ACC112 (cell line): ENCODE measurements around the gene COMMD4.
"Not testable (repeated sequence)": the region's sequence is repeated elsewhere in the genome, so short reads cannot be mapped to it uniquely, and the experiment has no call there.

ENCODE experiments used
- H2AFZ ChIP-seq: fragments of 200-600 bp; sonication (generic); one replicate; pipeline ENCODE4 v1.6.0; 2017; ENCODE audit warnings: antibody characterized with exemption, low read length; ENCODE audit not compliant: unreplicated experiment
- H3K27ac ChIP-seq: fragments of 200-600 bp; sonication (generic); 2 replicates; pipeline ENCODE4 v1.5.1; 2014; ENCODE audit warnings: low read depth, mild to moderate bottlenecking, antibody characterized with exemption, low read length, moderate library complexity
- H3K27me3 ChIP-seq: fragments of 200-600 bp; sonication (generic); 2 replicates; pipeline ENCODE4 v1.6.1; 2014; ENCODE audit warnings: mild to moderate bottlenecking, antibody characterized with exemption, low read length, moderate library complexity, mixed read lengths; ENCODE audit not compliant: insufficient read depth
- H3K36me3 ChIP-seq: fragments of 200-600 bp; sonication (generic); 2 replicates; pipeline ENCODE4 v1.6.1; 2016; ENCODE audit warnings: mild to moderate bottlenecking, antibody characterized with exemption, low read length, moderate library complexity, mixed read lengths; ENCODE audit not compliant: insufficient read depth
- H3K4me1 ChIP-seq: fragments of 200-600 bp; sonication (generic); one replicate; pipeline ENCODE4 v1.6.1; 2016; ENCODE audit warnings: low read length, mixed read lengths; ENCODE audit not compliant: insufficient read depth, unreplicated experiment, control insufficient read depth
- H3K4me3 ChIP-seq: fragments of 200-600 bp; sonication (generic); 2 replicates; pipeline ENCODE4 v1.5.1; 2014; ENCODE audit warnings: mild to moderate bottlenecking, low read depth, low read length
- H3K79me2 ChIP-seq: fragments of 200-600 bp; sonication (generic); one replicate; pipeline ENCODE4 v1.6.0; 2016; ENCODE audit warnings: low read length; ENCODE audit not compliant: control insufficient read depth, unreplicated experiment, insufficient read depth

COMMD4 gene

DNA sequence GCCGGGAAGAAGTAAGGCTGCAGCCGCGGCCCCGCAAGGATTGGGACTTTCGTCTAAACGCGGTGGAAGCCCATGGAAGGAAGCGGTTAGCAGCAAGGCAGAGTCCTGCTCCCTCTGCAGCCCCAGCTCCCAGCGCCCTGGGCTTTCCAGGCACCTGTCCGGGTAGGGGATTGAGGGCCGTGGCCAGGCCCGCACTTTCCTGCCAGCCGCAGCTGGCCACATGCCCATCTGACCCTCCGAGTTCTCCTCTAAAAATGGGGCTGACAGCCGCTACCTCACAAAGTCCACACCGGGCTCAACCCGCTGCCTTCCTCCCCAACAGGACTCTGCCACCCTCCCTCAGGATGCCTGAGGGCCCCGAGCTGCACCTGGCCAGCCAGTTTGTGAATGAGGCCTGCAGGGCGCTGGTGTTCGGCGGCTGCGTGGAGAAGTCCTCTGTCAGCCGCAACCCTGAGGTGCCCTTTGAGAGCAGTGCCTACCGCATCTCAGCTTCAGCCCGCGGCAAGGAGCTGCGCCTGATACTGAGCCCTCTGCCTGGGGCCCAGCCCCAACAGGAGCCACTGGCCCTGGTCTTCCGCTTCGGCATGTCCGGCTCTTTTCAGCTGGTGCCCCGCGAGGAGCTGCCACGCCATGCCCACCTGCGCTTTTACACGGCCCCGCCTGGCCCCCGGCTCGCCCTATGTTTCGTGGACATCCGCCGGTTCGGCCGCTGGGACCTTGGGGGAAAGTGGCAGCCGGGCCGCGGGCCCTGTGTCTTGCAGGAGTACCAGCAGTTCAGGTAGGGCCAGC lies 12.9 kb downstream of the COMMD4 start:
- Histone ChIP-seq H3K79me2 (no peaks in the 10 kb centered on the region), H3K27me3 (no peaks in the 10 kb centered on the region), H3K4me1 (no peaks in the 10 kb centered on the region), H3K4me3 (peak overlapping the region; percentile 86), H3K36me3 (no peaks in the 10 kb centered on the region), H3K27ac (no peak overlapping the region), H2AFZ (peak overlapping the region; percentile 58)

DNA sequence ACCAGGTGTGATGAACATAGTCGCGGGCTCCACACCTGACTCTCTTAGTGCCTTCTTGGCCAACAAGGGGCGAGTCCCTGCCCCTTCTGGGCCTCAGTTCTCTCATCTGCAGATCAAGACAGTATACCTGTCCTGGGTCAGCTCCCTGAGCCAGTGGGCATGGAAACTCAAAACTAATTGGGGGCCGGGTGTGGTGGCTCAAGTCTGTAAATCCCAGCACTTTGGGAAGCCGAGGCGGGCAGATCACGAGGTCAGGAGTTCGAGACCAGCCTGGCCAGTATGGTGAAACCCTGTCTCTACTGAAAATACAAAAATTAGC lies 13.4 kb downstream of the COMMD4 start:
- not testable (repeated sequence) for H3K79me2 ChIP-seq, H3K36me3 ChIP-seq, H3K4me3 ChIP-seq, H2AFZ ChIP-seq, H3K27ac ChIP-seq, H3K27me3 ChIP-seq, H3K4me1 ChIP-seq

DNA sequence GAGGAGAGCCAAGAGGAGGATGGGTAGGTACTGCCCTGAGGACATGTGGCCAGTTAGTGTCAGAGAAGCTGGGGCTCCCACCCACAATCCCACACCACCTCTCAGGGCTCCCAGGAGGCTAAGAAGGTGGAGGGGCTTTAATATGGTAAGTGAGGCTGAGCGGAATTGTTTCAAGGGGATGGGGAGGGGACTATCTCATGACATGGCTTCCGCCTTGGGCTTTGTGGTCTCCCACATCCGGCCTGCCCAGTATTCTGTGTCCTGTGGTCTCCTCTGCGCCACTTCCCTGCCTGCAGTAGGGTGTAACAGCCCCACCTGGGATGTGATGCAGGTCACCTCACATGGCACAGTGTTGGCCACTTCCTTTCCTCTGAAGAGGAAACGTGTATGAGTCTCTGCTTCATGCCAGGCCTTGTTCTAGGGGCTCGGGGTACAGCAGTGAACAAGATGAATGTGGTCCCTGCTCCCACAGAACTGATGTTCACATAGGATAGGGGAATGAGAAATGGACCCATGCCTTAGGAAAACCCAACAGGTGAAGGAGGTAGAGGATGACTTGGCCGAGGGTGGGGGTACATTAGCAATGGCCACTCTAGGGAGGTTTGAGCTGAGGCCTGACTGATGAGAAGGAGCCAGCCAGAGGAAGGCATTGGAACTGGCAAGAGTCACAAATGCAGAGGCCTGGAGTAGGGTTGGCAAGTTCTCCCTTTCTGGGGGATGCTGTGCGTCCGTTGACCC lies 14.2 kb downstream of the COMMD4 start:
- H2AFZ ChIP-seq, result no peak overlapping the region
- no peaks in the 10 kb centered on the region for H3K27me3 ChIP-seq
- H3K27ac ChIP-seq, result no peak overlapping the region
- no peak overlapping the region for H3K4me3 ChIP-seq
- no peaks in the 10 kb centered on the region for H3K79me2 ChIP-seq
- H3K4me1 ChIP-seq, result no peaks in the 10 kb centered on the region
- H3K36me3 ChIP-seq, result no peaks in the 10 kb centered on the region

DNA sequence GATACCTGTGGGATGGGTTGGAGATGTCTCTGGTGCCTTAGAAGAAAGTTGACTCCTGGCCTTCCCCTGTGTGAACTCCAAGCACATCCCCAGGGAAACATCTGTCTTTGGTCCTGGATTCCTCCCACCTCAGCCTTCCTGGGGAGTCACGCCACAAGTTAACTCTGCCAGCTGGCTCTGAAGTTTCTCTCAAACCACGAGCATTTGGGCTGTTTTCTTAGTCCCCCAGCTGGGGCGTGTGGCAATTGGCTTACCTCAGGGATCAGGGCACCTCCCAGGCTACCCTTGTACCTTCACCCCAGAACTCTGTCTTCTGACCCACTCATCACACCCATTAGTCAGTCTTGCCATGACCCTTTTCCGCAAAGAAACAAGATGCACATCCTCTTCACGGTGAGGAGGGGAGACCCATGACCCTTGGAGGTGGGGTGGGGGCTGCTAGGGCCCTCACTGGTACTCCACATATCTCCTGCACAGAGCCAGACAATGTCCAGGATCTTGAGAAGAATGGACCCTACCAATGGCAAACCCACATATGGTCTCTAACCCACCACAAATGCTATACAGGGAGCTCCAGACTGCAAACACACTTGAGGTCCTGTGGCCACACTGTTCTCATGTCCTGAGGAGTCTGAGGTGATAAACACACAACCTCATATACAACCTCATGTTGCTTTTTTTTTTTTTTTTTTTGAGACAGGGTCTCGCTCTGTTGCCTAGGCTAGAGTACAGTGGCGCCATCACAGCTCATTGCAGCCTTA lies 14.9 kb downstream of the COMMD4 start:
- no peaks in the 10 kb centered on the region for H3K4me1 ChIP-seq
- no peaks in the 10 kb centered on the region for H3K36me3 ChIP-seq
- H3K27me3 ChIP-seq, result no peaks in the 10 kb centered on the region
- no peaks in the 10 kb centered on the region for H3K79me2 ChIP-seq
- no peak overlapping the region for H3K27ac ChIP-seq
- no peak overlapping the region for H3K4me3 ChIP-seq
- no peak overlapping the region for H2AFZ ChIP-seq

DNA sequence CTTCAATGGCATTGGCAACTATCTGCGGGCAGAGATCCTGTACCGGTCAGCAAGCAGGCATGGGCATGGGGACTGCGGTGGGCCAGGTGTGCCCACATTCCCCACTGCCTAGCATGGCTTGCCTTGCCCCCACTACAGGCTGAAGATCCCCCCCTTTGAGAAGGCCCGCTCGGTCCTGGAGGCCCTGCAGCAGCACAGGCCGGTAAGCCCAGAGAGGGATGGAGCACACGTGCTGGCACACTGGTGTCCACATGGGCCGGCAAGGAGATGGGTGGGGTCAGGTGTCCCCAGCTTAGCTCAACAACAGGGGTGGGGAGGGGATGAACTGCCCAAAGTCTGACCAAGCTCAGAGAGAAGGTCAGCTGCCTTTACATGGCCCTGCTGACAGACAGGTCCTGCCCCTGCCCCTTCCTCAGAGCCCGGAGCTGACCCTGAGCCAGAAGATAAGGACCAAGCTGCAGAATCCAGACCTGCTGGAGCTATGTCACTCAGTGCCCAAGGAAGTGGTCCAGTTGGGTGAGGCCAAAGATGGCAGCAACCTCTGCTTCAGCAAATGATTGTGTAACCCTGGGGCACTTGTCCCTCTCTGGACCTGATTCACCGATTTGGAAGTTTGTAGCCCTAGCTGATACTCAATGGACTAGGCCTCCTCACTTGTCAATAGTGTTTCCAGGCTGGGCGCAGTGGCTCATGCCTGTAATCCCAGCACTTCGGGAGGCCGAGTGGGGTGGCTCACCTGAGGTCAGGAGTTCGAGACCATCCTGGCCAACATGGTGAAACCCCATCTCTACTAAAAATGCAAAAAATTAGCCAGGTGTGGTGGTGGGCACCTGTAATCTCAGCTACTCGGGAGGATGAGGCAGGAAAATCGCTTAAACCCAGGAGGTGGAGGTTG lies 16.6 kb downstream of the COMMD4 start:
- Histone ChIP-seq H3K4me1 (no peaks in the 10 kb centered on the region), H2AFZ (no peak overlapping the region), H3K79me2 (no peaks in the 10 kb centered on the region), H3K27ac (no peak overlapping the region), H3K27me3 (no peaks in the 10 kb centered on the region), H3K4me3 (no peak overlapping the region), H3K36me3 (no peaks in the 10 kb centered on the region)

DNA sequence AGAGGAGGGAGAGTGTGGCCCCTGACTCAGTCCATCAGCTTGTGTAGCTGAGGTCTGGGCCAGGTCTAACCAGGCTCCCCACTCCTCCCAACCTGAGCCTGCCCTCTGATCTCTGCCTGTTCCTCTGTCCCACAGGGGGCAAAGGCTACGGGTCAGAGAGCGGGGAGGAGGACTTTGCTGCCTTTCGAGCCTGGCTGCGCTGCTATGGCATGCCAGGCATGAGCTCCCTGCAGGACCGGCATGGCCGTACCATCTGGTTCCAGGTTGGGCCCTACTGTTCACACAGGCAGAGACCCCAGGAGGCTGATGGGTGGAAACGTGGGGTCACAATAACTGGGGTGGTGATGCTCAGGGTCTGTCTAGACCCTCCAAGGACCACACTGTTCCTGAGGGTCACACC lies 17.7 kb downstream of the COMMD4 start:
- Histone ChIP-seq H3K4me3 (no peak overlapping the region), H3K27ac (no peak overlapping the region), H3K36me3 (peaks cover 3% of the 10 kb centered on the region; the same call in 1 of the 2 replicates), H3K27me3 (no peaks in the 10 kb centered on the region), H3K4me1 (no peaks in the 10 kb centered on the region), H3K79me2 (no peaks in the 10 kb centered on the region), H2AFZ (no peak overlapping the region)

DNA sequence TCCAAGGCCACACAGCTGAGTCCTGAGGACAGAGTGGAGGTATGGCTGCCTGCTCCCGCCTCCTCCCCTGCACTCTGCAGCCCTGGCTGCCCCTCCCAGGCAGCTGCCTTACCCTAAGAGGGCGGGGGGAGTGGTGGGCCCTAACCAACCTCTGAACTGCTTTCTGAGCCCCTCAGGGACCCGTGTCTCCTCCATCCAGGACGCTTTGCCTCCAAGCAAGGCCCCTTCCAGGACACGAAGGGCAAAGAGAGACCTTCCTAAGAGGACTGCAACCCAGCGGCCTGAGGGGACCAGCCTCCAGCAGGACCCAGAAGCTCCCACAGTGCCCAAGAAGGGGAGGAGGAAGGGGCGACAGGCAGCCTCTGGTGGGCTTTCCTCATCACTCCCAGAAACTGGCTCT lies 18.6 kb downstream of the COMMD4 start:
- H3K79me2 ChIP-seq, result no peaks in the 10 kb centered on the region
- H3K4me3 ChIP-seq, result no peak overlapping the region
- no peak overlapping the region for H2AFZ ChIP-seq
- no peak overlapping the region for H3K27ac ChIP-seq
- H3K27me3 ChIP-seq, result no peaks in the 10 kb centered on the region
- no peaks in the 10 kb centered on the region for H3K4me1 ChIP-seq
- H3K36me3 ChIP-seq, result peaks cover 3% of the 10 kb centered on the region; the same call in 1 of the 2 replicates

DNA sequence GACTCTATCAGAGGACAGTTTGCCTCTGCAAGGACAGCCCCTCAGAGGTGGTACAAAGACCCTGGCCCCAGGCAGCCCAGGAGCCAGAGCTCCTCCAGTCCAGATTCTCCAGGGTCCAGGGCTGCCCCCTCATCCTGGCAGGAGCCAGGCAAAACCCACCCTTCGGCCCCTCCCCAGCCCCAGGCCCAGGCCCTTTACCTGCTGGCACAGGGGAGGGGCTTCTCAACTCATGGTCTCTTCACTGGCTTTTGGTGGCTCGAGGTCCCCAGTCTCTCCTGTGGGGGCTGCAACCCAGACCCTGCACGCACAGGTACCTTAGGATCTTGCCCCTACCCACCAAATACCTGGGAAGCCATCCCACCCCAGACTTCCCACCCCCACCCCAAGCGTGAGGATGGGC lies 19.5 kb downstream of the COMMD4 start:
- no peaks in the 10 kb centered on the region for H3K4me1 ChIP-seq
- no peak overlapping the region for H3K27ac ChIP-seq
- H3K4me3 ChIP-seq, result no peak overlapping the region
- H2AFZ ChIP-seq, result no peak overlapping the region
- no peaks in the 10 kb centered on the region for H3K79me2 ChIP-seq
- H3K36me3 ChIP-seq, result peaks cover 3% of the 10 kb centered on the region; the same call in 1 of the 2 replicates
- no peaks in the 10 kb centered on the region for H3K27me3 ChIP-seq

DNA sequence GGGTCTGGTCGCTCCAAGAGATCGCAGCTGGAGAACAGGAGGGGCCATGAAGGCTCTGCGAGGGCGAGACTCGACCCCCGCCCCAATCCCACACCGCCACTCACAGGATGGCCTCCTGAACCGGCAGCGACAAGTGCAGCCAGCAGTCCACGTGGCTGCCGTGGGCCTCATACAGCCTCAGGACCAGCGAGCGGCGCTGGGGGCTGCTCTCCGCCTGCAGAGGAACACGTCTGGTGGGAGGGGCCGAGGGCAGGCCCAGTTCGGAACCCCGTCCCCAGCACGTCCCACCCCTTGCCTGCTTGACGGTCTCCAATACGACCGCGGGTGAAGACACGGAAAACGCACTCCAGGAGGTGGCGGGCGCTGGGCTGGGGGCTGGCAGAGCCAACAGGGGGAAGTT lies 20.1 kb downstream of the COMMD4 start:
- Histone ChIP-seq H3K4me1 (no peaks in the 10 kb centered on the region), H2AFZ (no peak overlapping the region), H3K36me3 (peaks cover 3% of the 10 kb centered on the region; the same call in 1 of the 2 replicates), H3K4me3 (no peak overlapping the region), H3K79me2 (no peaks in the 10 kb centered on the region), H3K27ac (no peak overlapping the region), H3K27me3 (no peaks in the 10 kb centered on the region)

DNA sequence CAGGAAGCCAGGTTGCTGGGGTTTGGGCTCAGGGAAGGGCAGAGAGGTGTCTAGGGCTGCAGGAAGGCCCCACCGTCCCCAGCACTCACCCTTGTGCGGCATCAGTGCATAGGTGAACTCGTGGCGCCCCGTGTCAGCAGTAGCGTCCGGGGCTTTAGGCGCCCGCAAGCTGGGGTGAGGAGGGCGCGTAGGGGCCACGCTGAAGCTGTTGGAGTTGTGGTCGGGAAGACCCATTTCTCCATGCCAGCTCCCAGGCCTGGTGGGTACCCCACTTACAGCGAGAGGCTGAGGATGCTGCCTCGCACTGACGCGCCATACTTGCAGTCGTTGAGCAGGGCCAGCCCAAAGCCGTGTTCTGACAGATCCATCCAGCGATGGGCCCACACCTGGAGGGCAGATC lies 20.7 kb downstream of the COMMD4 start:
- no peaks in the 10 kb centered on the region for H3K79me2 ChIP-seq
- H3K4me3 ChIP-seq, result no peak overlapping the region
- no peaks in the 10 kb centered on the region for H3K4me1 ChIP-seq
- no peak overlapping the region for H2AFZ ChIP-seq
- H3K36me3 ChIP-seq, result peaks cover 3% of the 10 kb centered on the region; the same call in 1 of the 2 replicates
- H3K27me3 ChIP-seq, result no peaks in the 10 kb centered on the region
- H3K27ac ChIP-seq, result no peak overlapping the region
